ENCODE results near the gene ENTPD6.

GRCh38 chr20:25197870-25198190, 2.3 kb downstream of the ENTPD6 start:
- TF ChIP-seq CTCF (IDR thresholded peaks at IDR 0.05; ENCODE audit: poor library complexity) = no peak
- no peak for TF ChIP-seq EZH2 (IDR thresholded peaks at IDR 0.05; ENCODE audit: borderline replicate concordance)
